DND-41 (cell line): ENCODE measurements around the gene PMCH.
"Not testable (repeated sequence)": the region's sequence is repeated elsewhere in the genome, so short reads cannot be mapped to it uniquely, and the experiment has no call there.

ENCODE experiments used
- ATAC-seq: fragments of 200-7000 bp; cut with Tn5 transposase; 3 replicates; pipeline ENCODE4 v1.9.1; 2021; ENCODE audit warnings: low read depth; ENCODE audit not compliant: insufficient read depth
- DNase-seq: peaks from one replicate; pipeline ENCODE4 v3.0.0-alpha.2; 2020
- H2AFZ ChIP-seq: 2 replicates; pipeline ENCODE4 v1.6.0; 2012; ENCODE audit warnings: low read depth, low read length
- H3K27ac ChIP-seq: 2 replicates; pipeline ENCODE4 v1.5.1; 2012; ENCODE audit warnings: low read length, inconsistent platforms
- H3K27me3 ChIP-seq: fragments of 200-600 bp; sonication (generic); 2 replicates; pipeline ENCODE4 v1.6.0; 2012; ENCODE audit warnings: low read length, mild to moderate bottlenecking, inconsistent platforms; ENCODE audit not compliant: insufficient read depth, poor library complexity
- H3K36me3 ChIP-seq: 2 replicates; pipeline ENCODE4 v1.5.1; 2012; ENCODE audit warnings: low read length, inconsistent platforms; ENCODE audit not compliant: insufficient read depth
- H3K4me1 ChIP-seq: 2 replicates; pipeline ENCODE4 v1.5.1; 2012; ENCODE audit warnings: mild to moderate bottlenecking, low read length; ENCODE audit not compliant: insufficient read depth
- H3K4me2 ChIP-seq: 2 replicates; pipeline ENCODE4 v1.6.0; 2012; ENCODE audit warnings: mild to moderate bottlenecking, moderate library complexity, low read length, inconsistent platforms; ENCODE audit not compliant: insufficient read depth
- H3K4me3 ChIP-seq, 2 experiments: fragments of 200-600 bp in 1 of 2; shearing (Covaris generic) in 1 of 2; 2 replicates each; pipeline ENCODE4 v1.5.1; 2012 to 2016; ENCODE audit warnings: inconsistent platforms in 2 of 2, low read length in 2 of 2, mild to moderate bottlenecking in 2 of 2, low read depth in 1 of 2, moderate library complexity in 1 of 2
- H3K79me2 ChIP-seq: 2 replicates; pipeline ENCODE4 v1.6.0; 2012; ENCODE audit warnings: low read length, inconsistent platforms; ENCODE audit not compliant: insufficient read depth
- H3K9ac ChIP-seq: 2 replicates; pipeline ENCODE4 v1.6.0; 2012; ENCODE audit warnings: low read depth, mild to moderate bottlenecking, inconsistent platforms, low read length, moderate library complexity
- H3K9me3 ChIP-seq: 2 replicates; pipeline ENCODE4 v1.5.1; 2012; ENCODE audit warnings: low read length, moderate library complexity, mild to moderate bottlenecking, inconsistent platforms; ENCODE audit not compliant: insufficient read depth, severe bottlenecking
- H4K20me1 ChIP-seq: 2 replicates; pipeline ENCODE4 v1.6.0; 2012; ENCODE audit warnings: low read length; ENCODE audit not compliant: insufficient read depth
- CTCF ChIP-seq: IDR thresholded peaks from 2 replicates; pipeline ENCODE4 v1.5.1; 2012; ENCODE audit warnings: borderline replicate concordance, low read length, moderate library complexity, mild to moderate bottlenecking; ENCODE audit not compliant: poor library complexity, severe bottlenecking; ENCODE audit errors: extremely low read depth
- EZH2 ChIP-seq: IDR thresholded peaks from 3 replicates; pipeline ENCODE4 v1.6.1; 2012; ENCODE audit warnings: borderline replicate concordance, low read depth, mild to moderate bottlenecking, moderate library complexity, low read length, inconsistent platforms; ENCODE audit not compliant: severe bottlenecking

PMCH gene

GRCh38 chr12:102171951-102172350 is 25.7 kb downstream of the PMCH start:
- Histone ChIP-seq H2AFZ (no peak overlapping the region), H3K9me3 (no peaks in the 10 kb centered on the region)

GRCh38 chr12:102169922-102170621 is 27.6 kb downstream of the PMCH start:
- no peaks in the 10 kb centered on the region for H3K9me3 ChIP-seq
- H4K20me1 ChIP-seq: no peaks in the 10 kb centered on the region
- TF ChIP-seq CTCF: peak; percentile 67
- no peak for TF ChIP-seq EZH2
- H3K79me2 ChIP-seq: no peaks in the 10 kb centered on the region
- no peaks in the 10 kb centered on the region for H3K27me3 ChIP-seq
- peaks cover 62% of the 10 kb centered on the region for H3K36me3 ChIP-seq
- no peaks in the 10 kb centered on the region for H3K4me1 ChIP-seq
- peak; percentile 60; the same call in 1 of the 3 replicates for ATAC-seq
- H3K9ac ChIP-seq: no peak overlapping the region
- no peak overlapping the region for H3K27ac ChIP-seq
- H2AFZ ChIP-seq: no peak overlapping the region
- no peak for DNase-seq
- no peak overlapping the region for H3K4me2 ChIP-seq
- no peak overlapping the region for H3K4me3 ChIP-seq

More at GRCh38 chr12:102171951-102172350, 25.7 kb downstream of the PMCH start:
- Histone ChIP-seq H3K79me2 (no peaks in the 10 kb centered on the region), H3K27ac (no peak overlapping the region), H3K4me3 (no peak overlapping the region), H3K36me3 (peaks cover 47% of the 10 kb centered on the region), H3K4me2 (no peak overlapping the region), H3K4me1 (no peaks in the 10 kb centered on the region), H3K9ac (no peak overlapping the region), H4K20me1 (no peaks in the 10 kb centered on the region), H3K27me3 (no peaks in the 10 kb centered on the region)
- TF ChIP-seq EZH2 (no peak), CTCF (no peak)
- DNase-seq (no peak), ATAC-seq (no peak)

- no peaks in the 10 kb centered on the region for H3K9me3 ChIP-seq
- ATAC-seq: no peak
- H3K27ac ChIP-seq: no peak overlapping the region
- no peak overlapping the region for H2AFZ ChIP-seq
- peaks cover 52% of the 10 kb centered on the region for H3K36me3 ChIP-seq
- no peak overlapping the region for H3K4me3 ChIP-seq
- H3K79me2 ChIP-seq: no peaks in the 10 kb centered on the region
- no peak for DNase-seq
- H3K4me2 ChIP-seq: no peak overlapping the region
- no peaks in the 10 kb centered on the region for H3K27me3 ChIP-seq
- TF ChIP-seq EZH2: no peak
- no peaks in the 10 kb centered on the region for H3K4me1 ChIP-seq
- H4K20me1 ChIP-seq: no peaks in the 10 kb centered on the region
- no peak overlapping the region for H3K9ac ChIP-seq
These were observed 29.6 kb downstream of the PMCH start for GRCh38 chr12:102167821-102168604.

- H2AFZ ChIP-seq: no peak overlapping the region
- TF ChIP-seq CTCF: no peak
- TF ChIP-seq EZH2: no peak
- H3K36me3 ChIP-seq: peaks cover 28% of the 10 kb centered on the region; the same call in 1 of the 2 replicates
- no peak overlapping the region for H3K4me2 ChIP-seq
- H3K4me1 ChIP-seq: no peaks in the 10 kb centered on the region
- ATAC-seq (no peak), DNase-seq (no peak)
- H3K4me3 ChIP-seq: no peak overlapping the region
- H3K9me3 ChIP-seq: no peaks in the 10 kb centered on the region
- no peak overlapping the region for H3K9ac ChIP-seq
- H3K79me2 ChIP-seq: no peaks in the 10 kb centered on the region
- H3K27me3 ChIP-seq: no peaks in the 10 kb centered on the region
- no peak overlapping the region for H3K27ac ChIP-seq
- H4K20me1 ChIP-seq: no peaks in the 10 kb centered on the region; the same call in 1 of the 2 replicates
These were observed 34.2 kb downstream of the PMCH start for GRCh38 chr12:102163383-102163782.

GRCh38 chr12:102155206-102155605 is 42.4 kb downstream of the PMCH start:
- not testable (repeated sequence) for H3K79me2 ChIP-seq, H2AFZ ChIP-seq, DNase-seq, H3K27ac ChIP-seq, H3K4me2 ChIP-seq, ATAC-seq, H4K20me1 ChIP-seq, H3K9ac ChIP-seq, H3K4me3 ChIP-seq, H3K4me1 ChIP-seq, H3K9me3 ChIP-seq, H3K27me3 ChIP-seq
- peaks cover 56% of the 10 kb centered on the region for H3K36me3 ChIP-seq
